ENCODE data around the gene RPL18A. TPM values are rescaled to one million over a fixed set of nuclear protein-coding genes. Genes with fewer than 3 reads are reported as not detected.

RPL18A gene
- total and polyA plus RNA-seq, 2 donors (not counting 1 experiment from before 2014, with no cell fraction given): 3,228 to 3,761 TPM

DNA sequence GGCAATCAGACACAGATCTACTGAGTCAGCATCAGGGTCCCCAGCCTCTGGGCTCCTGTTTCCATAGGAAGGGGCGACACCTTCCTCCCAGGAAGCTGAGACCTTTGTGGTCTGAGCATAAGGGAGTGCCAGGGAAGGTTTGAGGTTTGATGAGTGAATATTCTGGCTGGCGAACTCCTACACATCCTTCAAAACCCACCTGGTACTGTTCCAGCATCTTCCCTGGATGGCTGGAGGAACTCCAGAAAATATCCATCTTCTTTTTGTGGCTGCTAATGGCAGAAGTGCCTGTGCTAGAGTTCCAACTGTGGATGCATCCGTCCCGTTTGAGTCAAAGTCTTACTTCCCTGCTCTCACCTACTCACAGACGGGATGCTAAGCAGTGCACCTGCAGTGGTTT lies 47.6 kb upstream of the RPL18A start:
- ATAC-seq (ENCODE audit: low read depth) (no peak), DNase-seq (no peak)
- H3K9me3 ChIP-seq (ENCODE audit: control extremely low read depth in 1 of 3, control insufficient read depth in 2 of 3, insufficient read depth in 1 of 3, low read length in 2 of 3): peaks cover 0 to 5% (median 0%) of the 10 kb centered on the region in 3 donors
- peaks cover 5% of the 10 kb centered on the region for H3K4me1 Mint-ChIP-seq
- no peak overlapping the region for H3K27ac ChIP-seq (ENCODE audit: low read length in 2 of 2)
- no peaks in the 10 kb centered on the region for H3K9me3 Mint-ChIP-seq (ENCODE audit: insufficient read depth)
- H3K4me3 Mint-ChIP-seq: no peak overlapping the region
- H3K9ac ChIP-seq (ENCODE audit: low read length): no peak overlapping the region
- H3K4me1 ChIP-seq (ENCODE audit: control insufficient read depth in 2 of 2, insufficient read depth in 2 of 2, low read length in 2 of 2): peaks cover 0 to 9% of the 10 kb centered on the region in 2 donors
- H3K4me2 ChIP-seq (replicated peaks; ENCODE audit: low read depth, low read length, poor library complexity, severe bottlenecking): no peak overlapping the region
- H3K27ac Mint-ChIP-seq: no peak overlapping the region
- TF ChIP-seq, protein P1, sequence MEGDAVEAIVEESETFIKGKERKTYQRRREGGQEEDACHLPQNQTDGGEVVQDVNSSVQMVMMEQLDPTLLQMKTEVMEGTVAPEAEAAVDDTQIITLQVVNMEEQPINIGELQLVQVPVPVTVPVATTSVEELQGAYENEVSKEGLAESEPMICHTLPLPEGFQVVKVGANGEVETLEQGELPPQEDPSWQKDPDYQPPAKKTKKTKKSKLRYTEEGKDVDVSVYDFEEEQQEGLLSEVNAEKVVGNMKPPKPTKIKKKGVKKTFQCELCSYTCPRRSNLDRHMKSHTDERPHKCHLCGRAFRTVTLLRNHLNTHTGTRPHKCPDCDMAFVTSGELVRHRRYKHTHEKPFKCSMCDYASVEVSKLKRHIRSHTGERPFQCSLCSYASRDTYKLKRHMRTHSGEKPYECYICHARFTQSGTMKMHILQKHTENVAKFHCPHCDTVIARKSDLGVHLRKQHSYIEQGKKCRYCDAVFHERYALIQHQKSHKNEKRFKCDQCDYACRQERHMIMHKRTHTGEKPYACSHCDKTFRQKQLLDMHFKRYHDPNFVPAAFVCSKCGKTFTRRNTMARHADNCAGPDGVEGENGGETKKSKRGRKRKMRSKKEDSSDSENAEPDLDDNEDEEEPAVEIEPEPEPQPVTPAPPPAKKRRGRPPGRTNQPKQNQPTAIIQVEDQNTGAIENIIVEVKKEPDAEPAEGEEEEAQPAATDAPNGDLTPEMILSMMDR (IDR thresholded peaks at IDR 0.05): no peak
- no peak for TF ChIP-seq EZH2 (IDR thresholded peaks at IDR 0.05; ENCODE audit: borderline replicate concordance, insufficient read depth, low read depth, low read length, poor library complexity, severe bottlenecking)
- CTCF ChIA-PET: no interaction called here
- peaks cover 0 to 13% (median 3%) of the 10 kb centered on the region in 4 experiments for H3K27me3 ChIP-seq (replicated peaks in 1 of 4; ENCODE audit: control extremely low read depth in 1 of 4, control insufficient read depth in 3 of 4, insufficient read depth in 4 of 4, low read length in 3 of 4)
- no peaks in the 10 kb centered on the region for H4K20me1 ChIP-seq (ENCODE audit: control insufficient read depth, insufficient read depth, low read length, poor library complexity, severe bottlenecking)
- WGBS (ENCODE audit: insufficient coverage): no CpG with 5 or more reads among the region's 5 CpGs
- intact Hi-C loops (cut with micrococcal nuclease): no loop called here
- POLR2A ChIA-PET: no interaction called here
- H3K27me3 Mint-ChIP-seq: peaks cover 9% of the 10 kb centered on the region
- H3K4me3 ChIP-seq (ENCODE audit: control extremely low read depth in 1 of 5, extremely low read depth in 1 of 5, insufficient read depth in 1 of 5, low read depth in 2 of 5, low read length in 4 of 5): no peak overlapping the region
- H3K36me3 ChIP-seq (replicated peaks in 1 of 2; ENCODE audit: control extremely low read depth in 1 of 2, control insufficient read depth in 1 of 2, extremely low read depth in 1 of 2, insufficient read depth in 2 of 2, low read length in 1 of 2): no peaks in the 10 kb centered on the region
- H3K79me2 ChIP-seq (ENCODE audit: control insufficient read depth, insufficient read depth, low read length): no peaks in the 10 kb centered on the region
- no peak overlapping the region for H2AFZ ChIP-seq (ENCODE audit: insufficient read depth, low read depth, low read length, poor library complexity, severe bottlenecking)

DNA sequence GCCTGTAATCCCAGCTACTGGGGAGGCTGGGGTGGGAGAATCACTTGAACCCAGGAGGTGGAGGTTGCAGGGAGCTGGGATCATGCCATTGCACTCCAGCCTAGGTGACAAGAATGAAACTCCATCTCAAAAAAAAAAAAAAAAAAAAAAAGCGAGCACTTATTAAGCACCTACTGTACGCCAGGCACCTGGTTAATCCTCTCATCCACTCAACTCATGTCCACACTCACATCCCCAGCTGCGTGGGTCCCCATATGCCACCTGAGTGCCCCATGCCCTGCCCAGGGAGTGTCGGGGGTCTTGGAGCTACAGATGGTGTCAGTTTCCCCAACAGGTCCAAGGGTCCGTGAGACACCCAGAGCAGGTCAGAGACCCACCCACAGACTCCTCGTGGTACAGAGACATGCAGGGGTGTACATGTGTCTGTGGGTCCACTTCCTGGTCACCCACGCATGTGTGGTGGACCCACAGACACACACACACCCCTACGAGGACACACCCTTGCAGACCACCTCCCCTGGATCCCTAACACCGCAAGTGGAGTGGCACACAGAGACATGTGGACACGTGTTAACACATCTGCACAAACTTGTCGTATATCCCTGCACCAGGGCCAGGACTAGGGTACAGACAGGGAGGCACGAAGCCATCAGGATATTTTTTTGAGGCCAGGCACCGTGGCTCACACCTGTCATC lies 41.9 kb upstream of the RPL18A start:
- H3K9ac ChIP-seq (ENCODE audit: low read length): no peak overlapping the region
- intact Hi-C loops (cut with micrococcal nuclease): no loop called here
- no peaks in the 10 kb centered on the region for H3K27me3 Mint-ChIP-seq
- no peak overlapping the region for H3K4me3 ChIP-seq (ENCODE audit: control extremely low read depth in 1 of 5, extremely low read depth in 1 of 5, insufficient read depth in 1 of 5, low read depth in 2 of 5, low read length in 4 of 5)
- WGBS (ENCODE audit: insufficient coverage): 89% methylated on average over 10 of the region's 13 CpGs
- no peak for ATAC-seq (ENCODE audit: low read depth)
- H4K20me1 ChIP-seq (ENCODE audit: control insufficient read depth, insufficient read depth, low read length, poor library complexity, severe bottlenecking): no peaks in the 10 kb centered on the region
- H3K27ac ChIP-seq (ENCODE audit: low read length in 2 of 2): no peak overlapping the region
- ChIA-PET CTCF (interaction anchor here (0.7 to 2.0 kb wide), 2 partner anchors 42 to 1057 kb away, joined by 3 to 4 read pairs; partner anchors contain the start of gene RPL18A), POLR2A (no interaction called here)
- H3K27me3 ChIP-seq (replicated peaks in 1 of 4; ENCODE audit: control extremely low read depth in 1 of 4, control insufficient read depth in 3 of 4, insufficient read depth in 4 of 4, low read length in 3 of 4): no peaks in the 10 kb centered on the region
- TF ChIP-seq, protein P1 (IDR thresholded peaks at IDR 0.05): no peak
- no peak for TF ChIP-seq EZH2 (IDR thresholded peaks at IDR 0.05; ENCODE audit: borderline replicate concordance, insufficient read depth, low read depth, low read length, poor library complexity, severe bottlenecking)
- no peak overlapping the region for H3K4me3 Mint-ChIP-seq
- no peaks in the 10 kb centered on the region for H3K4me1 ChIP-seq (ENCODE audit: control insufficient read depth in 2 of 2, insufficient read depth in 2 of 2, low read length in 2 of 2)
- no peaks in the 10 kb centered on the region for H3K36me3 ChIP-seq (replicated peaks in 1 of 2; ENCODE audit: control extremely low read depth in 1 of 2, control insufficient read depth in 1 of 2, extremely low read depth in 1 of 2, insufficient read depth in 2 of 2, low read length in 1 of 2)
- H3K27ac Mint-ChIP-seq: no peak overlapping the region
- H2AFZ ChIP-seq (ENCODE audit: insufficient read depth, low read depth, low read length, poor library complexity, severe bottlenecking): no peak overlapping the region
- no peaks in the 10 kb centered on the region for H3K4me1 Mint-ChIP-seq
- H3K4me2 ChIP-seq (replicated peaks; ENCODE audit: low read depth, low read length, poor library complexity, severe bottlenecking): no peak overlapping the region
- no peaks in the 10 kb centered on the region for H3K9me3 ChIP-seq (ENCODE audit: control extremely low read depth in 1 of 3, control insufficient read depth in 2 of 3, insufficient read depth in 1 of 3, low read length in 2 of 3)
- DNase-seq: no peak
- no peaks in the 10 kb centered on the region for H3K79me2 ChIP-seq (ENCODE audit: control insufficient read depth, insufficient read depth, low read length)
- no peaks in the 10 kb centered on the region for H3K9me3 Mint-ChIP-seq (ENCODE audit: insufficient read depth)

Measured in B cell (primary cell).